HepG2 (cell line): ENCODE data around the gene PIK3R1. TPM values are rescaled to one million over a fixed set of nuclear protein-coding genes. Genes with fewer than 3 reads are reported as not detected.

Source experiments
- ATAC-seq: fragments of 200-7000 bp; cut with Tn5 transposase; 3 replicates; pipeline ENCODE4 v1.9.1; 2020; ENCODE audit warnings: mild to moderate bottlenecking, moderate library complexity
- BruUV-seq: library from RNA; stranded (reverse); fragments of 400-500 nt; replicated peaks from 2 replicates; lab custom pipeline; 2021; lab: Mats Ljungman, UMichigan
- CTCF ChIA-PET: fragments of 300-600 bp; formaldehyde crosslinking; extraction: SDS; loops from one replicate; lab custom pipeline; 2021; ENCODE audit warnings: low total read pairs, inconsistent platforms, low intra/inter-chr PET ratio; lab: Yijun Ruan, JAX
- POLR2A ChIA-PET: fragments of 350-600 bp; sonication (Branson Sonifier 250); formaldehyde crosslinking; loops from one replicate; lab custom pipeline; 2020; ENCODE audit warnings: antibody characterized with exemption, inconsistent platforms; lab: Yijun Ruan, JAX
- DNase-seq: peaks from one replicate; pipeline ENCODE4 v3.0.0-alpha.2; 2015; ENCODE audit warnings: low spot score
- FAIRE-seq: peaks from 3 replicates; lab custom pipeline; 2011; peaks lifted over from hg19 to GRCh38; lab: Jason Lieb, UNC
- H2AFZ ChIP-seq: one replicate; pipeline ENCODE4 v1.6.1; 2011; ENCODE audit warnings: low read length, inconsistent platforms
- H3K27ac ChIP-seq: fragments of 300-600 bp; 3 replicates; pipeline ENCODE4 v1.8.0; 2011; ENCODE audit warnings: mixed run types, mild to moderate bottlenecking, mixed read lengths, low read length, inconsistent platforms; ENCODE audit not compliant: insufficient read depth; ENCODE audit errors: extremely low read length
- H3K27me3 ChIP-seq, 2 experiments: fragments of 200-600 bp in 1 of 2; 2 replicates in 1 of 2; 3 replicates in 1 of 2; pipeline versions ENCODE4 v1.6.0 to v1.8.0; 2011; ENCODE audit warnings: low read length in 2 of 2, mild to moderate bottlenecking in 2 of 2, moderate library complexity in 2 of 2, inconsistent platforms in 1 of 2; ENCODE audit not compliant: insufficient read depth in 2 of 2, control insufficient read depth in 1 of 2
- H3K36me3 ChIP-seq, 2 experiments: fragments of 200-600 bp in 1 of 2; replicated peaks in 1 of 2; 2 replicates in 1 of 2; 3 replicates in 1 of 2; pipeline versions ENCODE4 v1.5.1 to v1.8.0; 2011; ENCODE audit warnings: low read length in 2 of 2, inconsistent platforms in 1 of 2; ENCODE audit not compliant: insufficient read depth in 2 of 2, control insufficient read depth in 1 of 2
- H3K4me1 ChIP-seq: 2 replicates; pipeline ENCODE4 v1.5.1; 2012; ENCODE audit warnings: low read length, inconsistent platforms; ENCODE audit not compliant: insufficient read depth
- H3K4me2 ChIP-seq: 2 replicates; pipeline ENCODE4 v1.6.0; 2011; ENCODE audit warnings: low read depth, low read length, inconsistent platforms
- H3K4me3 ChIP-seq, 3 experiments: fragments of 200-600 bp in 1 of 3; sonication (generic), shearing (Covaris generic) in 1 of 3; replicated peaks in 1 of 3; 2 replicates each; pipeline ENCODE4 v1.5.1; 2011 to 2016; ENCODE audit warnings: low read length in 3 of 3, inconsistent platforms in 2 of 3, low read depth in 2 of 3, mild to moderate bottlenecking in 2 of 3, control low read depth in 1 of 3, mixed read lengths in 1 of 3; ENCODE audit not compliant: insufficient read depth in 1 of 3
- H3K79me2 ChIP-seq: one replicate; pipeline ENCODE4 v1.6.1; 2011; ENCODE audit warnings: low read length, inconsistent platforms; ENCODE audit not compliant: insufficient read depth
- H3K9ac ChIP-seq: 2 replicates; pipeline ENCODE4 v1.6.0; 2011; ENCODE audit warnings: mild to moderate bottlenecking, low read depth, low read length, inconsistent platforms; ENCODE audit not compliant: insufficient read depth
- H3K9me3 ChIP-seq: 2 replicates; pipeline ENCODE4 v1.5.1; 2012; ENCODE audit warnings: mild to moderate bottlenecking, low read length
- H4K20me1 ChIP-seq: 2 replicates; pipeline ENCODE4 v1.6.0; 2011; ENCODE audit warnings: inconsistent platforms, mild to moderate bottlenecking, low read length, moderate library complexity; ENCODE audit not compliant: insufficient read depth
- ATF1 ChIP-seq: IDR thresholded peaks from 2 replicates; pipeline ENCODE4 v1.6.1; 2016; ENCODE audit warnings: mild to moderate bottlenecking, control low read depth
- NFE2L1 ChIP-seq: sonication (generic); formaldehyde crosslinking; IDR thresholded peaks from 2 replicates; pipeline ENCODE4 v1.4.0; 2020; ENCODE audit warnings: missing genetic modification reagents, mild to moderate bottlenecking, borderline replicate concordance
- RFX3 ChIP-seq: IDR thresholded peaks from 2 replicates; pipeline ENCODE4 v1.6.1; 2016; ENCODE audit warnings: missing biosample characterization, missing genetic modification reagents
- TEAD3 ChIP-seq: optimal IDR thresholded peaks from 2 replicates; pipeline ENCODE3; 2016; ENCODE audit warnings: borderline replicate concordance
- ZFP37 ChIP-seq: sonication (generic); formaldehyde crosslinking; IDR thresholded peaks from 2 replicates; pipeline ENCODE4 v1.4.0; 2020; ENCODE audit warnings: missing genetic modification reagents, borderline replicate concordance
- ZFP82 ChIP-seq: sonication (generic); formaldehyde crosslinking; IDR thresholded peaks from 2 replicates; pipeline ENCODE4 v1.5.1; 2020; ENCODE audit warnings: mild to moderate bottlenecking, missing genetic modification reagents, borderline replicate concordance
- ZIK1 ChIP-seq: sonication (generic); formaldehyde crosslinking; IDR thresholded peaks from 2 replicates; pipeline ENCODE4 v1.5.0; 2020; ENCODE audit warnings: mild to moderate bottlenecking, low read depth, missing genetic modification reagents, borderline replicate concordance
- ZMYM3 ChIP-seq: sonication (generic); formaldehyde crosslinking; IDR thresholded peaks from 2 replicates; pipeline ENCODE4 v1.5.1; 2020; ENCODE audit warnings: mild to moderate bottlenecking, missing genetic modification reagents
- ZNF101 ChIP-seq: sonication (generic); formaldehyde crosslinking; IDR thresholded peaks from 2 replicates; pipeline ENCODE4 v1.4.0; 2020; ENCODE audit warnings: mild to moderate bottlenecking, low read depth, missing genetic modification reagents, borderline replicate concordance
- ZNF251 ChIP-seq: sonication (generic); formaldehyde crosslinking; IDR thresholded peaks from 2 replicates; pipeline ENCODE4 v1.9.0; 2021; ENCODE audit warnings: mild to moderate bottlenecking, missing genetic modification reagents
- ZNF678 ChIP-seq: sonication (generic); formaldehyde crosslinking; IDR thresholded peaks from 2 replicates; pipeline ENCODE4 v1.4.0; 2020; ENCODE audit warnings: mild to moderate bottlenecking, missing genetic modification reagents
- in situ Hi-C: cut with HindIII; loops from 2 replicates; pipeline ENCODE4 v1.10.0; 2017; ENCODE audit warnings: low pct_unique_long_range_greater_than_20kb; ENCODE audit not compliant: extremely low pct_ligation_motif_present
- intact Hi-C: fragments of 100-400 bp; cut with micrococcal nuclease; formaldehyde crosslinking; loops from one replicate; pipeline ENCODE4 v1.10.0; 2022; ENCODE audit not compliant: unreplicated experiment
- polyA plus RNA-seq, 8 experiments: library from polyadenylated mRNA; depleted of rRNA in 3 of 8; stranded (reverse) in 7 of 8; unstranded in 1 of 8; fragments of >200 nt; fragmentation: Illumina TruSeq in 4 of 8; extraction: Trizol in 4 of 8; gene quantifications; 2 replicates each; pipeline versions ENCODE4 v1.2.1 to v1.2.3, GENCODE V29; 2011 to 2016; ENCODE audit warnings: low read depth in 4 of 8, missing spikeins in 1 of 8, mixed read lengths in 1 of 8; ENCODE audit not compliant: insufficient read depth in 1 of 8
- total RNA-seq, 5 experiments: library from RNA; depleted of rRNA; stranded (reverse); fragments of >200 nt; fragmentation: Illumina TruSeq; extraction: Trizol; gene quantifications; 2 replicates each; pipeline ENCODE4 v1.2.3, GENCODE V29; 2016; ENCODE audit warnings: low read depth in 1 of 5
- TF ChIP-seq, protein P1 (sequence below): sonication (generic); formaldehyde crosslinking; IDR thresholded peaks from 2 replicates; pipeline ENCODE4 v1.5.0; 2020; ENCODE audit warnings: missing genetic modification reagents
- TF ChIP-seq, protein P2 (sequence below): sonication (generic); formaldehyde crosslinking; IDR thresholded peaks from 2 replicates; pipeline ENCODE4 v1.4.0; 2020; ENCODE audit warnings: low read depth, missing genetic modification reagents

PIK3R1 gene
- total and polyA plus RNA-seq, 2 of the 13 experiments (the other 11 are each of a cell fraction or from before 2014, with no cell fraction given) = 8.4 to 21.3 TPM

DNA sequence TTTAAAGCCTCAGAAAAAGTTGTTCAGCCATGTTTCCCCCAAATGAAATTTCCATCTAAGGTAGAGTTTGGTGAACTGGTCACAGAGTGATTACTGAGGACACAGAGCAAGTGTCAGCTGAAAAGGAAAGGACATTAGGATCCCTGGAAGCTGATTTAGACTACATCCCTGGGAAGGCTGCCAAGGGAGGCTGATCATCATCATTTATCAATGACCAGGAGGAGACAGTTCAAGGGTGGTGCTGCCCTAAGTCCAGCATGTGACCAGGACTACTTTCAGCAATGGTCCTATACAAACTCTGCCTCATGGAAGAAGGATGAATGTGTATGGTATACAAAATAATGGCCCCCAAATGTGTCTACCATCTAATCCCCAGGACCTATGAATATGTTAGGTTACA is 120.6 kb downstream of the PIK3R1 start:
- Histone ChIP-seq H2AFZ (no peak overlapping the region), H4K20me1 (no peaks in the 10 kb centered on the region), H3K27me3 (no peaks in the 10 kb centered on the region), H3K27ac (no peak overlapping the region), H3K4me3 (no peak overlapping the region), H3K4me2 (no peak overlapping the region), H3K79me2 (no peaks in the 10 kb centered on the region), H3K4me1 (no peaks in the 10 kb centered on the region), H3K9ac (no peak overlapping the region), H3K9me3 (no peaks in the 10 kb centered on the region), H3K36me3 (no peaks in the 10 kb centered on the region)
- FAIRE-seq (no peak), DNase-seq (no peak), ATAC-seq (no peak)
- POLR2A ChIA-PET = no interaction called here
- BruUV-seq = no TSS peak
- in situ Hi-C loops (no loop called here), intact Hi-C loops (no loop called here)
- TF ChIP-seq NFE2L1 (CRISPR knock-in tag) (no peak), ZMYM3 (CRISPR knock-in tag) (no peak), ATF1 (CRISPR knock-in tag) (no peak), ZNF678 (CRISPR knock-in tag) (no peak), ZNF101 (no peak), TEAD3 (CRISPR knock-in tag) (no peak), ZIK1 (CRISPR knock-in tag) (no peak), ZNF251 (CRISPR knock-in tag) (no peak), ZFP82 (CRISPR knock-in tag) (no peak), RFX3 (CRISPR knock-in tag) (no peak), ZFP37 (CRISPR knock-in tag) (no peak)
- TF ChIP-seq, protein P1, sequence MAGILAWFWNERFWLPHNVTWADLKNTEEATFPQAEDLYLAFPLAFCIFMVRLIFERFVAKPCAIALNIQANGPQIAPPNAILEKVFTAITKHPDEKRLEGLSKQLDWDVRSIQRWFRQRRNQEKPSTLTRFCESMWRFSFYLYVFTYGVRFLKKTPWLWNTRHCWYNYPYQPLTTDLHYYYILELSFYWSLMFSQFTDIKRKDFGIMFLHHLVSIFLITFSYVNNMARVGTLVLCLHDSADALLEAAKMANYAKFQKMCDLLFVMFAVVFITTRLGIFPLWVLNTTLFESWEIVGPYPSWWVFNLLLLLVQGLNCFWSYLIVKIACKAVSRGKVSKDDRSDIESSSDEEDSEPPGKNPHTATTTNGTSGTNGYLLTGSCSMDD = no peak
- TF ChIP-seq, protein P2, sequence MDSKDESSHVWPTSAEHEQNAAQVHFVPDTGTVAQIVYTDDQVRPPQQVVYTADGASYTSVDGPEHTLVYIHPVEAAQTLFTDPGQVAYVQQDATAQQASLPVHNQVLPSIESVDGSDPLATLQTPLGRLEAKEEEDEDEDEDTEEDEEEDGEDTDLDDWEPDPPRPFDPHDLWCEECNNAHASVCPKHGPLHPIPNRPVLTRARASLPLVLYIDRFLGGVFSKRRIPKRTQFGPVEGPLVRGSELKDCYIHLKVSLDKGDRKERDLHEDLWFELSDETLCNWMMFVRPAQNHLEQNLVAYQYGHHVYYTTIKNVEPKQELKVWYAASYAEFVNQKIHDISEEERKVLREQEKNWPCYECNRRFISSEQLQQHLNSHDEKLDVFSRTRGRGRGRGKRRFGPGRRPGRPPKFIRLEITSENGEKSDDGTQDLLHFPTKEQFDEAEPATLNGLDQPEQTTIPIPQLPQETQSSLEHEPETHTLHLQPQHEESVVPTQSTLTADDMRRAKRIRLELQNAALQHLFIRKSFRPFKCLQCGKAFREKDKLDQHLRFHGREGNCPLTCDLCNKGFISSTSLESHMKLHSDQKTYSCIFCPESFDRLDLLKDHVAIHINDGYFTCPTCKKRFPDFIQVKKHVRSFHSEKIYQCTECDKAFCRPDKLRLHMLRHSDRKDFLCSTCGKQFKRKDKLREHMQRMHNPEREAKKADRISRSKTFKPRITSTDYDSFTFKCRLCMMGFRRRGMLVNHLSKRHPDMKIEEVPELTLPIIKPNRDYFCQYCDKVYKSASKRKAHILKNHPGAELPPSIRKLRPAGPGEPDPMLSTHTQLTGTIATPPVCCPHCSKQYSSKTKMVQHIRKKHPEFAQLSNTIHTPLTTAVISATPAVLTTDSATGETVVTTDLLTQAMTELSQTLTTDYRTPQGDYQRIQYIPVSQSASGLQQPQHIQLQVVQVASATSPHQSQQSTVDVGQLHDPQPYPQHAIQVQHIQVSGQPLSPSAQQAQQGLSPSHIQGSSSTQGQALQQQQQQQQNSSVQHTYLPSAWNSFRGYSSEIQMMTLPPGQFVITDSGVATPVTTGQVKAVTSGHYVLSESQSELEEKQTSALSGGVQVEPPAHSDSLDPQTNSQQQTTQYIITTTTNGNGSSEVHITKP = no peak
- CTCF ChIA-PET = no interaction called here
